Measurements from ENCODE around the gene GPC3.

DNA sequence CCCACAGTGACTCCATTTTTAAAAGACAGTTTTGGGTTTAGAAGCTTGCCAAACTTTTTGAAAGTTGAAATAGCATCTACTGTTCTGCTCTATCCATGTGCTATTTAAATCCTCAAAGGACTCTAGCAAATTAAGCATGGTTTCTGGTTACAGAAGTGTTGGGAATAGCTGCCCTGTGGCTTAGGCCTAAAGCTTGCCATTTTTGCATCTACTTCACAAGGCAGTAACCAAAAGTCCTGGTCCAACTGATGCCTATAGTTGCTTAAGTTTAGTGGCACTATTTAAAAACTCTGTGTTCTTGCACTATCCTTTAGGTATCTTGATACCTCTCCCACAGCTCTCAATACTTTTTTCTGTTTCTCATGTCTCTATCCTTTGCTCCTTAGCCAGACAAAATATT lies 319.1 kb downstream of the GPC3 start:
- TF ChIP-seq, protein P1, sequence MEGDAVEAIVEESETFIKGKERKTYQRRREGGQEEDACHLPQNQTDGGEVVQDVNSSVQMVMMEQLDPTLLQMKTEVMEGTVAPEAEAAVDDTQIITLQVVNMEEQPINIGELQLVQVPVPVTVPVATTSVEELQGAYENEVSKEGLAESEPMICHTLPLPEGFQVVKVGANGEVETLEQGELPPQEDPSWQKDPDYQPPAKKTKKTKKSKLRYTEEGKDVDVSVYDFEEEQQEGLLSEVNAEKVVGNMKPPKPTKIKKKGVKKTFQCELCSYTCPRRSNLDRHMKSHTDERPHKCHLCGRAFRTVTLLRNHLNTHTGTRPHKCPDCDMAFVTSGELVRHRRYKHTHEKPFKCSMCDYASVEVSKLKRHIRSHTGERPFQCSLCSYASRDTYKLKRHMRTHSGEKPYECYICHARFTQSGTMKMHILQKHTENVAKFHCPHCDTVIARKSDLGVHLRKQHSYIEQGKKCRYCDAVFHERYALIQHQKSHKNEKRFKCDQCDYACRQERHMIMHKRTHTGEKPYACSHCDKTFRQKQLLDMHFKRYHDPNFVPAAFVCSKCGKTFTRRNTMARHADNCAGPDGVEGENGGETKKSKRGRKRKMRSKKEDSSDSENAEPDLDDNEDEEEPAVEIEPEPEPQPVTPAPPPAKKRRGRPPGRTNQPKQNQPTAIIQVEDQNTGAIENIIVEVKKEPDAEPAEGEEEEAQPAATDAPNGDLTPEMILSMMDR (IDR thresholded peaks at IDR 0.05): no peak
- TF ChIP-seq POLR2A (IDR thresholded peaks at IDR 0.05): no peak
